BJ (cell line): ENCODE data around the gene SMYD1. TPM values are rescaled to one million over a fixed set of nuclear protein-coding genes. Genes with fewer than 3 reads are reported as not detected.

Experiments
- CTCF ChIA-PET: fragments of 350-600 bp; formaldehyde crosslinking; extraction: SDS; loops from one replicate; lab custom pipeline; 2021; ENCODE audit warnings: antibody characterized with exemption, inconsistent platforms; lab: Yijun Ruan, JAX
- POLR2A ChIA-PET: fragments of 300-600 bp; sonication (Branson Sonifier 250); formaldehyde crosslinking; extraction: SDS; loops from one replicate; lab custom pipeline; 2021; ENCODE audit warnings: antibody characterized with exemption; lab: Charles Lee
- DNase-seq: peaks from one replicate; pipeline ENCODE4 v3.0.0-alpha.2; 2011; ENCODE audit warnings: low read depth
- H3K27me3 ChIP-seq: 2 replicates; pipeline ENCODE4 v1.6.0; 2011; ENCODE audit warnings: low read length; ENCODE audit not compliant: control insufficient read depth, insufficient read depth
- H3K36me3 ChIP-seq: 2 replicates; pipeline ENCODE4 v1.5.1; 2011; ENCODE audit warnings: low read length; ENCODE audit not compliant: control insufficient read depth, insufficient read depth
- H3K4me3 ChIP-seq: 2 replicates; pipeline ENCODE4 v1.5.1; 2011; ENCODE audit warnings: low read depth, mild to moderate bottlenecking, control low read depth, low read length
- polyA plus RNA-seq: library from polyadenylated mRNA; depleted of rRNA; stranded (reverse); fragments of >200 nt; gene quantifications from 2 replicates; pipeline ENCODE4 v1.2.3, GENCODE V29; 2011
- TF ChIP-seq, protein P1 (sequence below): IDR thresholded peaks from 2 replicates; pipeline ENCODE4 v1.5.1; 2011; ENCODE audit warnings: low read depth, mild to moderate bottlenecking, control low read depth, inconsistent platforms, low read length, moderate library complexity; ENCODE audit not compliant: insufficient read depth

Gene SMYD1
- polyA plus RNA-seq, 1 experiment = not detected

DNA sequence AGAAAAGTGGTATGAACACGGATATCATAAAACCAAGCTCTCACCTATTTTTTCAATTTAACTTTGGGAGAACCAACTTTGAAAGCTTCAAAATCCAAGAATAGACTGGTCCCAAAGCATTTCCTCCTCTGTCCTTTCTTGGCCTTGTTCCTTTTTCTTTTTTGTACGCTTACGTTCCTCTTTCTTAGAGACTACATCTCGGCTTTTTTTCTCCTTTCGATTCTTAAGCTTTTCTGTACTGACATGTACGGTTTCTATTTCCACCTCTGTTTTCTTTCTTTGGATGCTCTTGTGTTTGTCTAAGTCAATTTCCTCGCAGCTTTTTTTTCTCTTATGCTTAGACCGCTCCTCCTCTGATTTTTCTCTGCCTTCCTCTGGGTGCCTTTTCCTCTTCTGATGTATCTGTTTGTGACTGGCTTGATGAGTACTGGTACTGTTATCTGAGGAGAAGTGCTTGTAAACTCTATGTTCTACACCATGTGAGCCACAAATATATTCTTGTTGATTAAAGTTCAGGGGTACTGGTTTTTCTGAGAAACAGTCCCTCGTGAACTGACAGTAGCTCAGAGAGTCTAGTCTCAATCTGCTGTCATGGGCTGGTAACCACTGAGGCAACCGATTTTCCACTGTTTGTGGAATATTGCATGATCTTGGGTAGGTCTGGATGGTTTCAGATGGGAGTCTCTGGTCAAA lies 39.8 kb upstream of the SMYD1 start:
- no peak for DNase-seq
- ChIA-PET POLR2A (no interaction called here), CTCF (interaction anchor here (1.4 kb wide), 1 partner anchor 10 kb away, joined by 5 read pairs; no protein-coding TSS in a partner anchor)
- Histone ChIP-seq H3K36me3 (peaks cover 8% of the 10 kb centered on the region), H3K4me3 (no peak overlapping the region), H3K27me3 (no peaks in the 10 kb centered on the region)
- TF ChIP-seq, protein P1, sequence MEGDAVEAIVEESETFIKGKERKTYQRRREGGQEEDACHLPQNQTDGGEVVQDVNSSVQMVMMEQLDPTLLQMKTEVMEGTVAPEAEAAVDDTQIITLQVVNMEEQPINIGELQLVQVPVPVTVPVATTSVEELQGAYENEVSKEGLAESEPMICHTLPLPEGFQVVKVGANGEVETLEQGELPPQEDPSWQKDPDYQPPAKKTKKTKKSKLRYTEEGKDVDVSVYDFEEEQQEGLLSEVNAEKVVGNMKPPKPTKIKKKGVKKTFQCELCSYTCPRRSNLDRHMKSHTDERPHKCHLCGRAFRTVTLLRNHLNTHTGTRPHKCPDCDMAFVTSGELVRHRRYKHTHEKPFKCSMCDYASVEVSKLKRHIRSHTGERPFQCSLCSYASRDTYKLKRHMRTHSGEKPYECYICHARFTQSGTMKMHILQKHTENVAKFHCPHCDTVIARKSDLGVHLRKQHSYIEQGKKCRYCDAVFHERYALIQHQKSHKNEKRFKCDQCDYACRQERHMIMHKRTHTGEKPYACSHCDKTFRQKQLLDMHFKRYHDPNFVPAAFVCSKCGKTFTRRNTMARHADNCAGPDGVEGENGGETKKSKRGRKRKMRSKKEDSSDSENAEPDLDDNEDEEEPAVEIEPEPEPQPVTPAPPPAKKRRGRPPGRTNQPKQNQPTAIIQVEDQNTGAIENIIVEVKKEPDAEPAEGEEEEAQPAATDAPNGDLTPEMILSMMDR = no peak

DNA sequence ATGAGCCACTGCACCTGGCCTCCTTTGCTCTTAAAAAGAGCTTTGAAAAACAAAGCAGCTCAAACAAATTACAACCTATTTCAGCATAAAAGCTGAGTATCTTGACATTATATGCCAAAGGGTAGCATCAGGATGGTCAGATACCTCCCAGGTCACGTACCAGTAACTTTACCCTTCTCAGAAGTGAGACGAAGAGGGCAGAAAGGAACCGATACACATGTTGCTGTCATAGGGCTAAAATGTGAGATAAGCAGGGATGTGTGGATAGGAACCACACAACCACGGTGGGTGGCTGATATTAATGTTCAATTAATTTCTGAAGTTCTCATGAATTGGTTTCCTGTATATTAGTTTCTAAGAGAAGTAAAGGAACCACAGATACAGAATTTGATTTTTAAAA lies 38.7 kb upstream of the SMYD1 start:
- H3K27me3 ChIP-seq = no peaks in the 10 kb centered on the region
- POLR2A ChIA-PET = no interaction called here
- peaks cover 8% of the 10 kb centered on the region for H3K36me3 ChIP-seq

DNA sequence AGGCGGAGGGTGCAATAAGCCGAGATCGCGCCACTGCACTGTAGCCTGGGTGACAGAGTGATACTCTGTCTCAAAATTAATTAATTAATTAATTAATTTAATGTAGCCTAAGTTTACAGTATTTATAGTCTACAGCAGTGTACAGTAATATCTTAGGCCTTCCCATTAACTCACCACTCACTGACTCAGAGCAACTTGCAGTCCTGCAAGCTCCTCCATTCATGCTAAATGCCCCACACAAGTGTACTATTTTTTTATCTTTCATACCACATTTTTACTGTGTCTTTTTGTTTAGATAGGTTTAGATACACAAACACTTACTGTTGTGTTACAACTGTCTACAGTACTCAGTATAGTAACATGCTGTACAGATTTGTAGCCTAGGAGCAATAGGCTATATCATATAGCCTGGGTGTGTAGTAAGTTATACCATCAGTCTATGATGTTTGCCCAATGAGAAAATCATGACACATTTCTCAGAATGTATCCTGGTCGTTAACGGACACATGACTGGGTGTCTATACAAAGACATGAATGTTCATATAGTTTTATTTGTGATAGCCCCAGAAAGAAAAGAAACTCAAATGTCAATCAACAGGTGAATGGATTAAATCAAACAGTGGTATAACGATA lies 35.4 kb upstream of the SMYD1 start:
- TF ChIP-seq, protein P1 = no peak
- H3K36me3 ChIP-seq = peaks cover 8% of the 10 kb centered on the region
- no peak for DNase-seq
- H3K27me3 ChIP-seq = no peaks in the 10 kb centered on the region
- CTCF ChIA-PET = no interaction called here
- H3K4me3 ChIP-seq = no peak overlapping the region
- POLR2A ChIA-PET = no interaction called here

More for the DNA sequence above, 38.7 kb upstream of the SMYD1 start:
- TF ChIP-seq, protein P1 = no peak
- CTCF ChIA-PET = no interaction called here
- DNase-seq = no peak
- no peak overlapping the region for H3K4me3 ChIP-seq

DNA sequence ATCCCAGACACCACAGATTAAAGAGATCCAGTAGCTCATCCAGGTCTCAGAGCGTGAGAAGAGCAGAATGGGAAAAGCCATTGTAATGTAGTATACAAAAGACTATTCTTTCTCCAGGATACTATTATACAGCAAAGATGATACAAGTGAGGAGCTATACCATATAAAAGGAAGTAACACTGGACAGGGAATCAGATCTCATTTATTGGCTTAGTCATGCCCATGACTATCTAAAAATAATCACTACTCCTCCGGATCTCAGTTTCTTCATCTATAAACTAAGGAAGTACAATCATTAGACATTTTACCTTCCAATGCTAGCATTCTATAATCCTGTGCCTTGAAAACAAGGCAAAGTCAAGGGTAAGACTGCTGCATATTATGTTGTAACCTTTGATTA lies 31.4 kb upstream of the SMYD1 start:
- no peaks in the 10 kb centered on the region for H3K27me3 ChIP-seq
- POLR2A ChIA-PET = no interaction called here
- no peak overlapping the region for H3K4me3 ChIP-seq
- DNase-seq = no peak
- CTCF ChIA-PET = no interaction called here
- no peaks in the 10 kb centered on the region; the same call in 1 of the 2 replicates for H3K36me3 ChIP-seq
- TF ChIP-seq, protein P1 = no peak

DNA sequence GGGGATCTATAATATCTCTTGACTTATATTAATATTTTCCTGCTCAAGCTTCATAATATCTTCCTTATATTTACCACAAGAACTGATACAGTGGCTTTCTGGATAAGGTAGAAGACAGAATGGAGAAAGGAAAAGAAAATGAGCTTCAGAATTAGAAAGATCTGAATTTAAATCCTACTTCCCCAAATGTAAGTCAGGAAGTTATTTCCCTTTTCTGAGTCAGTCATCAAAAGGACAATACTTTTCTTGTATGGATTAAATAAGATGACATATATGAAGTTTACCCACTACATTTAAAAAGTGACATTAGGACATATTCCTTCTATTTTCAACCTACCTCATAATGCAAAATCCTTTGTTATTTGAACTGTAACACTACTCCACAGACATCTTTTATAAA lies 31.0 kb upstream of the SMYD1 start:
- Histone ChIP-seq H3K27me3 (no peaks in the 10 kb centered on the region), H3K36me3 (no peaks in the 10 kb centered on the region; the same call in 1 of the 2 replicates), H3K4me3 (no peak overlapping the region)
- TF ChIP-seq, protein P1 = no peak
- no peak for DNase-seq
- ChIA-PET POLR2A (no interaction called here), CTCF (interaction anchor here (1.6 kb wide), 1 partner anchor 12 kb away, joined by 5 read pairs; no protein-coding TSS in a partner anchor)
